SK-N-SH (cell line): ENCODE data around the gene SOX18. TPM values are rescaled to one million over a fixed set of nuclear protein-coding genes. Genes with fewer than 3 reads are reported as not detected.

Source experiments
- CTCF ChIA-PET: fragments of 300-600, 350-600 bp; formaldehyde crosslinking; extraction: SDS; loops from one replicate; lab custom pipeline; 2021; lab: Yijun Ruan, JAX
- POLR2A ChIA-PET: fragments of 350-600 bp; sonication (Branson Sonifier 250); formaldehyde crosslinking; extraction: SDS; loops from one replicate; lab custom pipeline; 2020; ENCODE audit warnings: antibody characterized with exemption, inconsistent platforms; lab: Yijun Ruan, JAX
- DNase-seq: peaks from one replicate; pipeline ENCODE4 v3.0.0; 2012
- H2AFZ ChIP-seq: fragments of 200-600 bp; sonication (generic); 2 replicates; pipeline ENCODE4 v1.8.1; 2016; ENCODE audit warnings: antibody characterized with exemption, mild to moderate bottlenecking, low read depth
- H3F3A ChIP-seq: fragments of 200-600 bp; sonication (generic); replicated peaks from 2 replicates; pipeline ENCODE3; 2016; ENCODE audit warnings: antibody characterized with exemption, mild to moderate bottlenecking; ENCODE audit not compliant: insufficient read depth
- H3K27ac ChIP-seq, 2 experiments: fragments of 200-500 bp in 1 of 2; fragments of 200-600 bp in 1 of 2; sonication (Bioruptor generic) in 1 of 2; sonication (generic), shearing (Covaris generic) in 1 of 2; 2 replicates each; pipeline versions ENCODE4 v1.5.1 to v1.6.1; 2014 to 2016; ENCODE audit warnings: low read depth in 2 of 2, inconsistent platforms in 1 of 2, low read length in 1 of 2, mild to moderate bottlenecking in 1 of 2, mixed read lengths in 1 of 2
- H3K27me3 ChIP-seq: fragments of 200-600 bp; sonication (generic), shearing (Covaris generic); 2 replicates; pipeline ENCODE4 v1.6.1; 2016; ENCODE audit warnings: mixed run types; ENCODE audit not compliant: insufficient read depth
- H3K36me3 ChIP-seq, 2 experiments: fragments of 200-500 bp in 1 of 2; fragments of 200-600 bp in 1 of 2; sonication (Bioruptor generic) in 1 of 2; sonication (generic) in 1 of 2; replicated peaks in 1 of 2; 2 replicates each; pipeline versions ENCODE3 to v1.5.1; 2014 to 2016; ENCODE audit warnings: low read length in 1 of 2, mild to moderate bottlenecking in 1 of 2; ENCODE audit not compliant: insufficient read depth in 2 of 2, control insufficient read depth in 1 of 2
- H3K4me1 ChIP-seq, 2 experiments: fragments of 200-500 bp in 1 of 2; fragments of 200-600 bp in 1 of 2; sonication (Bioruptor generic) in 1 of 2; sonication (generic), shearing (Covaris generic) in 1 of 2; 2 replicates each; pipeline versions ENCODE4 v1.5.1 to v1.6.1; 2014 to 2016; ENCODE audit warnings: low read depth in 1 of 2, low read length in 1 of 2, mixed run types in 1 of 2; ENCODE audit not compliant: insufficient read depth in 2 of 2, control insufficient read depth in 1 of 2
- H3K4me2 ChIP-seq: fragments of 200-600 bp; sonication (generic), shearing (Covaris generic); 2 replicates; pipeline ENCODE4 v1.6.1; 2017; ENCODE audit warnings: mixed run types
- H3K4me3 ChIP-seq, 2 experiments: fragments of 200-500 bp in 1 of 2; fragments of 200-600 bp in 1 of 2; sonication (Bioruptor generic) in 1 of 2; sonication (generic), shearing (Covaris generic) in 1 of 2; 2 replicates each; pipeline versions ENCODE4 v1.5.1 to v1.8.1; 2014 to 2016; ENCODE audit warnings: low read depth in 2 of 2, inconsistent platforms in 1 of 2, low read length in 1 of 2, mild to moderate bottlenecking in 1 of 2, mixed read lengths in 1 of 2, moderate library complexity in 1 of 2
- H3K79me2 ChIP-seq: fragments of 200-600 bp; sonication (generic); 2 replicates; pipeline ENCODE4 v1.8.1; 2017; ENCODE audit warnings: mild to moderate bottlenecking; ENCODE audit not compliant: insufficient read depth
- H3K9ac ChIP-seq: fragments of 200-600 bp; sonication (generic); 2 replicates; pipeline ENCODE4 v1.6.1; 2017; ENCODE audit warnings: mixed run types
- H3K9me2 ChIP-seq: fragments of 200-600 bp; sonication (generic); 2 replicates; pipeline ENCODE4 v1.6.1; 2017; ENCODE audit warnings: mixed run types
- H3K9me3 ChIP-seq: fragments of 200-600 bp; sonication (generic); 2 replicates; pipeline ENCODE4 v1.6.1; 2017; ENCODE audit warnings: mixed run types, mild to moderate bottlenecking, moderate library complexity
- H4K20me1 ChIP-seq: fragments of 200-600 bp; sonication (generic); 2 replicates; pipeline ENCODE4 v1.6.1; 2017; ENCODE audit warnings: mild to moderate bottlenecking, mixed run types; ENCODE audit not compliant: insufficient read depth
- CHD2 ChIP-seq: fragments of 150-350 bp; IDR thresholded peaks from 2 replicates; pipeline ENCODE4 v1.6.1; 2018; ENCODE audit warnings: low read length; ENCODE audit not compliant: partially characterized antibody
- EP300 ChIP-seq, 2 experiments: IDR thresholded peaks; 2 replicates each; pipeline versions ENCODE4 v1.4.0 to v1.6.1; 2012; ENCODE audit warnings: borderline replicate concordance in 1 of 2, low read depth in 1 of 2, low read length in 1 of 2
- EZH2phosphoT487 ChIP-seq: fragments of 200-600 bp; sonication (generic); IDR thresholded peaks from 2 replicates; pipeline ENCODE4 v1.6.1; 2017; ENCODE audit warnings: low read depth, mixed run types, mild to moderate bottlenecking, antibody characterized with exemption, moderate library complexity, borderline replicate concordance
- FOSL2 ChIP-seq: IDR thresholded peaks from 2 replicates; pipeline ENCODE4 v1.4.0; 2012; ENCODE audit warnings: low read depth, mild to moderate bottlenecking, moderate library complexity, borderline replicate concordance
- GABPA ChIP-seq: IDR thresholded peaks from 2 replicates; pipeline ENCODE4 v1.4.0; 2012; ENCODE audit warnings: low read depth, mild to moderate bottlenecking
- GATA2 ChIP-seq: sonication (generic); formaldehyde crosslinking; IDR thresholded peaks from 2 replicates; pipeline ENCODE4 v1.5.0; 2020; ENCODE audit warnings: mild to moderate bottlenecking, missing genetic modification reagents
- SMC3 ChIP-seq: IDR thresholded peaks from 2 replicates; pipeline ENCODE4 v1.6.1; 2012; ENCODE audit warnings: low read depth, low read length, improper control_type of control experiment
- TCF12 ChIP-seq: IDR thresholded peaks from 2 replicates; pipeline ENCODE4 v1.4.0; 2012
- whole genome bisulfite sequencing: methylation state at CpG from one replicate; pipeline ENCODE4 v1.1.6; 2017; ENCODE audit warnings: low lambda C conversion rate; 5-methylcytosine and 5-hydroxymethylcytosine counted together
- polyA plus RNA-seq, 3 experiments: library from polyadenylated mRNA; depleted of rRNA; stranded (reverse); fragments of >200 nt; gene quantifications; 2 replicates each; pipeline ENCODE4 v1.2.3, GENCODE V29; 2012
- TF ChIP-seq, protein P1 (sequence below): IDR thresholded peaks from 2 replicates; pipeline ENCODE4 v1.4.0; 2012; ENCODE audit warnings: low read depth, borderline replicate concordance
- TF ChIP-seq, protein P2 (sequence below): IDR thresholded peaks from 2 replicates; pipeline ENCODE4 v1.4.0; 2012; ENCODE audit warnings: low read depth, borderline replicate concordance
- TF ChIP-seq, protein P3 (sequence below): fragments of 150-350 bp; IDR thresholded peaks from 2 replicates; pipeline ENCODE4 v1.6.1; 2017; ENCODE audit warnings: antibody characterized with exemption, low read length, low read depth, borderline replicate concordance

The SOX18 gene
- polyA plus RNA-seq, 1 of the 3 experiments (the other 2 are of a cell fraction) = not detected

DNA sequence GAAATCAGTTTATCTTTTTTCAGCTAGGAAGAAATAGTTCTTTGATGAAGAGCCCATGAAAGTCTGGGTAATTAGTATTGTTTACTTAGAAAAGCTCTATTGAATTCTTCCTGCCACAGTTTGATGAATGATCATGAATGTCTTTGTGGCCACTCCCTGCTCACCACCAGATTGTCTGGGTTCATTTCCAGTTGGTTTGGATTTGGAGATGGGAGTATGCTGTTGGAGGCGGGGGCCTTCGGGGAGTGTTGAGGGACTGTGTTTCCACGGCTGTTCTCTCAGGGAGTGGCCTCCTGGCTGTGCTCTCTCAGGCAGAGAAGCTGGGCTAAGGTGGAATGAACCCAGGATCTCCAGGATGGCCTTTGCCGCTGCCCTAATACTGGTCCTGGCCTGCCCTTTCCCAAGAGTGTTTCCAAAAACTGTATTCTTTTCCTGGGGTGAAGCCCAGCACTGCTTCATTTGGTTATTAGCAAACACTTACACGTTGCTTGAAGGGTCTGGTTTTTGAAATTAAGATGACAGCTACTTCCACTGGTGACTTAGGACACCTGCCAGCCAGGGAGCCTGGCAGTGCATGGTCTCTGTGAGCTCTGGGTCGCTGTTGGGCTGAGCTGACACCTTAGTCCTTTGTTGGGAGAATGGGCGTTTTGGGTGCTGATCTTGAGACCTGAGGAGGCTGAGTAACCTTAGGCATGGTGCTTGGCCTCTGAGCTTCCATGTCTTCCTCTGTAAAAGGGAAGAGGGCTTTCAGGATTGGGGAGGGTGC lies 45.3 kb downstream of the SOX18 start:
- Histone ChIP-seq H3F3A (no peaks in the 10 kb centered on the region), H3K9me3 (no peaks in the 10 kb centered on the region), H2AFZ (no peak overlapping the region), H3K4me2 (no peak overlapping the region), H3K4me3 (no peak overlapping the region), H3K36me3 (peaks cover 39 to 52% of the 10 kb centered on the region in 2 experiments), H3K79me2 (peaks cover 25% of the 10 kb centered on the region; the same call in 1 of the 2 replicates), H3K27ac (no peak overlapping the region), H3K9ac (no peak overlapping the region), H4K20me1 (peaks cover 5% of the 10 kb centered on the region; the same call in 1 of the 2 replicates), H3K9me2 (no peaks in the 10 kb centered on the region), H3K27me3 (no peaks in the 10 kb centered on the region), H3K4me1 (no peaks in the 10 kb centered on the region)
- ChIA-PET CTCF (interaction anchor here (1.4 kb wide), 1 partner anchor 30 kb away, joined by 3 read pairs; no protein-coding TSS in a partner anchor), POLR2A (no interaction called here)
- 70% methylated on average over 4 of the region's 7 CpGs for WGBS
- no peak for DNase-seq
- TF ChIP-seq EP300 (IDR thresholded peaks at IDR 0.05; ENCODE audit: borderline replicate concordance in 1 of 2, low read depth in 1 of 2, low read length in 1 of 2) (no peak), GABPA (no peak), EZH2phosphoT487 (no peak), FOSL2 (no peak), GATA2 (no peak), TCF12 (no peak)

DNA sequence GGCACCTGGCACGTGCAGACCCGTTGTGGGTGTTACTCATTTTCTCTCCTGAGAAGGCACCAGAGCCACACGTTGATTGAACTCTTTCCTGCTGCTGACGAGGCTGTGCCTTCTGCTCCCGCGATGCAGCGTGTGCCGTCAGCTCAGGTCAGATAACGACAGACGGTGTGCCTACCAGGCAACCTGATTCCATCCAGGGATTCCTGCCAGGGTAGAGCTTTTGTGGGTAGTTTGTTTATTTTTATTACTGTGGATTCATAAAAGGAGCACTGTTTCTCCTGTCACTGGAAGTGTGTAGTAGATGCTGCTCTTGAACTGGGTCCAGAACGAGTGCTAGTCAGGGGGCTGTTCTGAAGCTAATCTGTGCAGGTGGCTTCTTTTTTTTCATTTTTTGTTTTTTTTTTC lies 47.8 kb downstream of the SOX18 start:
- H3K9me2 ChIP-seq = no peaks in the 10 kb centered on the region
- 92% methylated on average over 6 of the region's 11 CpGs for WGBS
- TF ChIP-seq FOSL2 = no peak
- TF ChIP-seq, protein P1, sequence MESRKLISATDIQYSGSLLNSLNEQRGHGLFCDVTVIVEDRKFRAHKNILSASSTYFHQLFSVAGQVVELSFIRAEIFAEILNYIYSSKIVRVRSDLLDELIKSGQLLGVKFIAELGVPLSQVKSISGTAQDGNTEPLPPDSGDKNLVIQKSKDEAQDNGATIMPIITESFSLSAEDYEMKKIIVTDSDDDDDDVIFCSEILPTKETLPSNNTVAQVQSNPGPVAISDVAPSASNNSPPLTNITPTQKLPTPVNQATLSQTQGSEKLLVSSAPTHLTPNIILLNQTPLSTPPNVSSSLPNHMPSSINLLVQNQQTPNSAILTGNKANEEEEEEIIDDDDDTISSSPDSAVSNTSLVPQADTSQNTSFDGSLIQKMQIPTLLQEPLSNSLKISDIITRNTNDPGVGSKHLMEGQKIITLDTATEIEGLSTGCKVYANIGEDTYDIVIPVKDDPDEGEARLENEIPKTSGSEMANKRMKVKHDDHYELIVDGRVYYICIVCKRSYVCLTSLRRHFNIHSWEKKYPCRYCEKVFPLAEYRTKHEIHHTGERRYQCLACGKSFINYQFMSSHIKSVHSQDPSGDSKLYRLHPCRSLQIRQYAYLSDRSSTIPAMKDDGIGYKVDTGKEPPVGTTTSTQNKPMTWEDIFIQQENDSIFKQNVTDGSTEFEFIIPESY = no peak
- TF ChIP-seq, protein P2, sequence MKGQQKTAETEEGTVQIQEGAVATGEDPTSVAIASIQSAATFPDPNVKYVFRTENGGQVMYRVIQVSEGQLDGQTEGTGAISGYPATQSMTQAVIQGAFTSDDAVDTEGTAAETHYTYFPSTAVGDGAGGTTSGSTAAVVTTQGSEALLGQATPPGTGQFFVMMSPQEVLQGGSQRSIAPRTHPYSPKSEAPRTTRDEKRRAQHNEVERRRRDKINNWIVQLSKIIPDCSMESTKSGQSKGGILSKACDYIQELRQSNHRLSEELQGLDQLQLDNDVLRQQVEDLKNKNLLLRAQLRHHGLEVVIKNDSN = no peak
- TF ChIP-seq, protein P3, sequence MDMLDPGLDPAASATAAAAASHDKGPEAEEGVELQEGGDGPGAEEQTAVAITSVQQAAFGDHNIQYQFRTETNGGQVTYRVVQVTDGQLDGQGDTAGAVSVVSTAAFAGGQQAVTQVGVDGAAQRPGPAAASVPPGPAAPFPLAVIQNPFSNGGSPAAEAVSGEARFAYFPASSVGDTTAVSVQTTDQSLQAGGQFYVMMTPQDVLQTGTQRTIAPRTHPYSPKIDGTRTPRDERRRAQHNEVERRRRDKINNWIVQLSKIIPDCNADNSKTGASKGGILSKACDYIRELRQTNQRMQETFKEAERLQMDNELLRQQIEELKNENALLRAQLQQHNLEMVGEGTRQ = no peak
- no peak for TF ChIP-seq SMC3
- no peak for TF ChIP-seq CHD2
- no peak for DNase-seq
- no peak overlapping the region for H3K27ac ChIP-seq
- H4K20me1 ChIP-seq = peaks cover 5% of the 10 kb centered on the region; the same call in 1 of the 2 replicates
- ChIA-PET POLR2A (no interaction called here), CTCF (interaction anchor here (1.7 kb wide), 1 partner anchor 37 kb away, joined by 5 read pairs; no protein-coding TSS in a partner anchor)
- H2AFZ ChIP-seq = no peak overlapping the region
- no peak overlapping the region for H3K4me2 ChIP-seq
- H3K9me3 ChIP-seq = no peaks in the 10 kb centered on the region
- no peaks in the 10 kb centered on the region for H3F3A ChIP-seq
- H3K4me1 ChIP-seq = no peaks in the 10 kb centered on the region
- peaks cover 31 to 53% of the 10 kb centered on the region in 2 experiments for H3K36me3 ChIP-seq
- H3K27me3 ChIP-seq = no peaks in the 10 kb centered on the region
- H3K4me3 ChIP-seq = no peak overlapping the region
- no peak overlapping the region for H3K9ac ChIP-seq
- peaks cover 10% of the 10 kb centered on the region; the same call in 1 of the 2 replicates for H3K79me2 ChIP-seq
